Naive B cell (primary cell): ENCODE data around the gene GBE1. TPM values are rescaled to one million over a fixed set of nuclear protein-coding genes. Genes with fewer than 3 reads are reported as not detected.
A peak's percentile ranks its signal among the peaks of the same experiment; 100 is the strongest.

ENCODE experiments used
- ATAC-seq, 2 donors: fragments of 150-1000 bp; cut with Tn5 transposase; 2 replicates each; pipeline ENCODE4 v1.10.0; 2021; ENCODE audit warnings: low read depth in 2 of 2, mild to moderate bottlenecking in 2 of 2, moderate library complexity in 2 of 2
- DNase-seq: peaks from one replicate; pipeline ENCODE4 v3.0.0; 2022
- H3K27ac Mint-ChIP-seq, 6 donors: one replicate each; pipeline ENCODE4 v1.8.0; 2020 to 2022; ENCODE audit warnings: mild to moderate bottlenecking in 6 of 6, mixed read lengths in 6 of 6, moderate library complexity in 5 of 6, inconsistent platforms in 2 of 6
- H3K27me3 Mint-ChIP-seq, 3 donors: one replicate each; pipeline ENCODE4 v1.8.0; 2021 to 2022; ENCODE audit warnings: mixed read lengths in 3 of 3, mild to moderate bottlenecking in 1 of 3
- H3K36me3 Mint-ChIP-seq, 2 donors: one replicate each; pipeline ENCODE4 v1.8.0; 2020 to 2022; ENCODE audit warnings: mixed read lengths in 2 of 2, inconsistent platforms in 1 of 2, mild to moderate bottlenecking in 1 of 2
- H3K4me1 Mint-ChIP-seq, 3 donors: one replicate each; pipeline ENCODE4 v1.8.0; 2020 to 2022; ENCODE audit warnings: mixed read lengths in 3 of 3, inconsistent platforms in 1 of 3, mild to moderate bottlenecking in 1 of 3, moderate library complexity in 1 of 3
- H3K4me3 Mint-ChIP-seq, 8 donors: one replicate each; pipeline ENCODE4 v1.8.0; 2020 to 2022; ENCODE audit warnings: mild to moderate bottlenecking in 8 of 8, mixed read lengths in 8 of 8, moderate library complexity in 8 of 8, inconsistent platforms in 2 of 8
- H3K9me3 Mint-ChIP-seq, 7 donors: one replicate each; pipeline ENCODE4 v1.8.0; 2020 to 2022; ENCODE audit warnings: mixed read lengths in 7 of 7, mild to moderate bottlenecking in 5 of 7, inconsistent platforms in 2 of 7, moderate library complexity in 1 of 7
- polyA plus RNA-seq, 6 donors: library from polyadenylated mRNA; unstranded; fragments of 300-500 nt; fragmentation: Illumina TruSeq; gene quantifications; one replicate each; pipeline ENCODE4 v1.2.3, GENCODE V29; 2021; ENCODE audit warnings: low read depth in 6 of 6

The GBE1 gene
- polyA plus RNA-seq, 6 donors from 2014 or later: 13.2 to 20.9 (median 18.1) TPM

GRCh38 chr3:81621277-81621676 is 140.2 kb downstream of the GBE1 start:
- H3K36me3 Mint-ChIP-seq: peaks cover 0 to 11% of the 10 kb centered on the region in 2 donors
- no peak overlapping the region for H3K4me3 Mint-ChIP-seq
- H3K4me1 Mint-ChIP-seq: no peaks in the 10 kb centered on the region
- H3K9me3 Mint-ChIP-seq: no peaks in the 10 kb centered on the region
- no peaks in the 10 kb centered on the region for H3K27me3 Mint-ChIP-seq
- no peak overlapping the region for H3K27ac Mint-ChIP-seq
- DNase-seq: no peak
- ATAC-seq: no peak

- Mint-ChIP-seq H3K27me3 (no peaks in the 10 kb centered on the region), H3K27ac (no peak overlapping the region), H3K4me1 (no peaks in the 10 kb centered on the region), H3K4me3 (no peak overlapping the region), H3K9me3 (no peaks in the 10 kb centered on the region), H3K36me3 (peaks cover 0 to 11% of the 10 kb centered on the region in 2 donors)
- DNase-seq: no peak
- ATAC-seq: no peak
These were observed 140.6 kb downstream of the GBE1 start for GRCh38 chr3:81620849-81621248.

GRCh38 chr3:81612768-81613167 is 148.7 kb downstream of the GBE1 start:
- DNase-seq: no peak
- no peak overlapping the region for H3K4me3 Mint-ChIP-seq
- ATAC-seq: no peak
- H3K9me3 Mint-ChIP-seq: no peaks in the 10 kb centered on the region
- no peak overlapping the region for H3K27ac Mint-ChIP-seq
- peaks cover 0 to 8% of the 10 kb centered on the region in 2 donors for H3K36me3 Mint-ChIP-seq
- H3K27me3 Mint-ChIP-seq: no peaks in the 10 kb centered on the region
- no peaks in the 10 kb centered on the region for H3K4me1 Mint-ChIP-seq

GRCh38 chr3:81602781-81603180 is 158.7 kb downstream of the GBE1 start:
- H3K4me1 Mint-ChIP-seq: peaks cover 4 to 10% (median 8%) of the 10 kb centered on the region in 3 donors
- H3K27ac Mint-ChIP-seq: peak overlapping the region in 4 of 6 donors; percentile 15 to 91 (median 65)
- H3K27me3 Mint-ChIP-seq: no peaks in the 10 kb centered on the region
- ATAC-seq (no peak), DNase-seq (no peak)
- H3K36me3 Mint-ChIP-seq: peaks cover 0 to 4% of the 10 kb centered on the region in 2 donors
- no peak overlapping the region for H3K4me3 Mint-ChIP-seq
- no peaks in the 10 kb centered on the region for H3K9me3 Mint-ChIP-seq

DNA sequence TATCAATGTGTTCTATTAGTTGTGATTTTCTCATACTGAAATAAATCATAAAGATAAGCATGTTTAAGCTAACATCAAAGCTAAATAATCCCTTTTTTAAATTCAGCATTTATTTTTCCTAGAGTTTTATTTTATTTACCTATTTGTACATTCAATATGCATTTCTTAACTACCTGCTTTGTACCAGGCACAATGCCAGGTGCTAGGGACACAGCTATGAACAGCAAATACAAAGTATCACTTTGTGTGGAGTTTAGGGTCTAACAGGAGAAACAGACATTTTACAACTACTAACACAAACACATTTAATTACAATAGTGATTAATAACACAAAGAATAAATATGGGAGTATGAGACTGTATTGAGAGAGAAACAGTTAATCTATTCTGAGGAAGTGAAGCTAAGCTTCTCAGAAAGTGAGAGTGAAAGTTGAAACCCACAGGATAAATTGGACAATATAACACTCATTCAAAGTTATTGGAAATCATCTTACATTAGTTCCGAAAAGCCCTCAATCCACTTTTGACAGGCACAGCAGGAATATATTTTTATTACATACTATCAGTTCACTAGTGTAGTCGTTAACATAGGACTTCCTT is 159.6 kb downstream of the GBE1 start:
- no peaks in the 10 kb centered on the region for H3K27me3 Mint-ChIP-seq
- peaks cover 4 to 10% (median 8%) of the 10 kb centered on the region in 3 donors for H3K4me1 Mint-ChIP-seq

GRCh38 chr3:81592101-81592500 is 169.3 kb downstream of the GBE1 start:
- Mint-ChIP-seq H3K4me1 (no peaks in the 10 kb centered on the region), H3K27ac (no peak overlapping the region), H3K27me3 (no peaks in the 10 kb centered on the region), H3K36me3 (peaks cover 0 to 7% of the 10 kb centered on the region in 2 donors), H3K4me3 (no peak overlapping the region), H3K9me3 (no peaks in the 10 kb centered on the region)
- ATAC-seq (no peak), DNase-seq (no peak)

More for the DNA sequence above, 159.6 kb downstream of the GBE1 start:
- Mint-ChIP-seq H3K27ac (peak overlapping the region in 2 of 6 donors; percentile 6 to 22), H3K9me3 (no peaks in the 10 kb centered on the region), H3K4me3 (no peak overlapping the region), H3K36me3 (peaks cover 0 to 4% of the 10 kb centered on the region in 2 donors)
- DNase-seq (no peak), ATAC-seq (no peak)

DNA sequence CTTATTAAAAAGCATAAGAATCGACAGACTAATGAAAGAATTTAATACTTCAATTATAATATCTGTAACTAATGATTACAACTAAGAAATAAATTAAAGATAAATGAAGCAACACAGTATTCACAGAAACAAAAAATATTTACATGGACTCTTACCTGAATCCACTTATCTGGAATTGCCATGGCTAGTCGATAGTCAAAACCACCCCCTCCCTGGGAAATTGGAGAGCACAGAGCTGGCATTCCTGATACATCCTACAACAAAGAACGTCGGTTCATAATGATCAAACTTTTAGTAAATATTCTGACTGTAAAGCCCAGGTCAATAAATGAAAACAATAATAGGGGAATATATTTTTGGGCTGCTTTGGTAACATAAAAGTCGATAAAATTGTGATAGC is 175.5 kb downstream of the GBE1 start:
- Mint-ChIP-seq H3K9me3 (no peaks in the 10 kb centered on the region), H3K27ac (no peak overlapping the region), H3K4me3 (no peak overlapping the region), H3K36me3 (peaks cover 0 to 4% of the 10 kb centered on the region in 2 donors), H3K27me3 (no peaks in the 10 kb centered on the region), H3K4me1 (no peaks in the 10 kb centered on the region)
- ATAC-seq (no peak), DNase-seq (no peak)

DNA sequence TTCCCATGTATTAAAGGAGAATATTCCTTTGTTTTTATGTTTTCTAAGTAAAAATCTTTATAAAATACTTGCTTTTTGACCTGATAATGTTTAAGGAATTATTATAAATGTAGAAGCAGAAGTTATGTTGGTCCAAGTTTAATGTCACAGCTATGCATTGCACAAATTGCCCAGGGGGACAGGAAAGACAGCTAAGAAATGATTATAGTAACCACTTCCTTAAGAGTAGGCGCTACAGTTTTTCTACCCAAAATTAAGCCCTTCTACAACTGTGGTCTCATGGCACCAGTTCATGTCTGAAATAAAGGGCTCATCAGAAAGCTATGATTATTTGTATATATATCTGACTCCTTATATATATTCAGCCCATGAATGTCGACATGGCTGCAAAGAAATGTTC is 176.4 kb downstream of the GBE1 start:
- DNase-seq: no peak
- H3K27me3 Mint-ChIP-seq: no peaks in the 10 kb centered on the region
- H3K9me3 Mint-ChIP-seq: no peaks in the 10 kb centered on the region
- no peak for ATAC-seq
- H3K4me1 Mint-ChIP-seq: no peaks in the 10 kb centered on the region
- no peak overlapping the region for H3K4me3 Mint-ChIP-seq
- no peak overlapping the region for H3K27ac Mint-ChIP-seq
- H3K36me3 Mint-ChIP-seq: peaks cover 0 to 12% of the 10 kb centered on the region in 2 donors

DNA sequence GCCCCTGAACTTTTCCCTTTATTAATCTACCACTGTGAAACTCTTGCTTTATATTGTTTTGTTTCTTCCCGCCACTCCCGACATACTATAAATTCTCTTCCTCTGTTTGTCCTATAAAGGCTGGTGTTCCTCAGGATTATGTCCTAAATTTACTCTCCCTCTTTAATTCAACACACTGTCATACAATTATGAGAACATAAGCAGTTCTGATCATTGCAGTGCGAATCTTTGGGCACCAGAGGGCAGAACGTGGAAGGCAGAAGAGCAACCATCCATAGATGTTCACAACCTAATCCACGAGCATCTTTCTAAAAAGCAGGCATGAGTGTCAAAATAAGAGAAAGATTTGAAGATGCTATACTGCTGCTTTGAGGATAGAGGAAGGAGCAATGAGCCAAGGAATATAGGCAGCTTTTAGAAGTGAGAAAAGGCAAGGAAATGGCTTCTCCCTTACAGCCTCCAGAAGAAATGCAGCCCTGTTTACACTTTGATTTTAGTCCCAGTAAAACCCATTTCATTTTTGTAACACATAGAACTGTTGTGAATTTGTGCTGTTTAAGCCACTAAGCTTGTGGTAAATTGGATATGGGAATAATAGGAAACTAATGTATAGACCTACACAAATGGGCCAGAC is 179.4 kb downstream of the GBE1 start:
- Mint-ChIP-seq H3K27me3 (no peaks in the 10 kb centered on the region), H3K4me1 (no peaks in the 10 kb centered on the region), H3K4me3 (no peak overlapping the region), H3K27ac (no peak overlapping the region), H3K36me3 (peaks cover 0 to 17% of the 10 kb centered on the region in 2 donors), H3K9me3 (no peaks in the 10 kb centered on the region)
- DNase-seq: no peak
- no peak for ATAC-seq

DNA sequence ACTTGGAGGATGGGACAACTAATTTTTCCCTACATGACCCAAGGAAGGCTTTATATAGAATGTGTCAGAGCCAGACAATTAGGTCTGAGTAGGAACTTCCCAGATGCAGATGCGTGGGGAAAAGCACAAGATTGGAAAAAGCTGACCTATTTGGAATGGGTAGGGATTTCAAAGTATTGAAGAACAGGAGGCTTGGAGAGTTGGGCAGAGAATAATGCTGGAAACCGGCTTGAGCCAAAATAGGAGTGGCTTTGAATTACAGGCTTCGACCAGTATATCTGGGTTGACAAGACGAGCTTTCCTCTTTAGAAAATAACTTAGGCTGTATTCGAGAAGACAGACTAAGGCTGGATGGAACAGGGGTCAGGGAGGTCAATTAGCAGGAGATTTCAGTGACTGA is 181.1 kb downstream of the GBE1 start:
- Mint-ChIP-seq H3K4me1 (no peaks in the 10 kb centered on the region), H3K36me3 (peaks cover 0 to 13% of the 10 kb centered on the region in 2 donors), H3K27ac (peak overlapping the region in 1 of 6 donors; percentile 38), H3K9me3 (no peaks in the 10 kb centered on the region), H3K27me3 (no peaks in the 10 kb centered on the region), H3K4me3 (no peak overlapping the region)
- no peak for DNase-seq
- ATAC-seq: no peak

DNA sequence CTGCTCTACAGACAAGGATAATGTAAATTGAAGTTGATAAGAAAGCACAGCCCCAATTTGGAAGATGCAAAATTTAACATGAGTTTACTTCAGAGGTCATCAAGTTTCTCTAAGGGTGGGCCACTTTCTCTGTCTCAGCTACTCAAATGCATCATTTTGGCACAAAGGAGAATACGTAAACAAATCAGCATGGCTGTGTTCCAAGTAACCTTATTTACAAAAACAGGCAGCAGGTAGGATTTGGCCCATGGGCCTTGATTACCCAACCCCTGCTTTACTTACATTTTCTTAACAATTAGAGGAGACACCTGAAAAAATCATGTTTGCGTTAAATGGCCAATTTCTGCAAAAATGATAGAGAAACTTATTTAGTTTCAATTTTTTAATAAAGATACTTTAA is 181.7 kb downstream of the GBE1 start:
- H3K4me3 Mint-ChIP-seq: no peak overlapping the region
- H3K27ac Mint-ChIP-seq: no peak overlapping the region
- H3K4me1 Mint-ChIP-seq: no peaks in the 10 kb centered on the region
- no peaks in the 10 kb centered on the region for H3K27me3 Mint-ChIP-seq
- no peaks in the 10 kb centered on the region for H3K9me3 Mint-ChIP-seq
- ATAC-seq (no peak), DNase-seq (no peak)
- peaks cover 0 to 13% of the 10 kb centered on the region in 2 donors for H3K36me3 Mint-ChIP-seq

GRCh38 chr3:81572201-81572756 is 189.2 kb downstream of the GBE1 start:
- DNase-seq: no peak
- peaks cover 7 to 18% of the 10 kb centered on the region in 2 donors for H3K36me3 Mint-ChIP-seq
- no peak overlapping the region for H3K27ac Mint-ChIP-seq
- ATAC-seq: no peak
- H3K27me3 Mint-ChIP-seq: no peaks in the 10 kb centered on the region
- H3K9me3 Mint-ChIP-seq: peaks cover 0 to 2% (median 0%) of the 10 kb centered on the region in 7 donors
- H3K4me3 Mint-ChIP-seq: no peak overlapping the region
- H3K4me1 Mint-ChIP-seq: no peaks in the 10 kb centered on the region

- no peak for DNase-seq
- H3K36me3 Mint-ChIP-seq: peaks cover 23 to 40% of the 10 kb centered on the region in 2 donors
These were observed 193.1 kb downstream of the GBE1 start for GRCh38 chr3:81568378-81568777.

DNA sequence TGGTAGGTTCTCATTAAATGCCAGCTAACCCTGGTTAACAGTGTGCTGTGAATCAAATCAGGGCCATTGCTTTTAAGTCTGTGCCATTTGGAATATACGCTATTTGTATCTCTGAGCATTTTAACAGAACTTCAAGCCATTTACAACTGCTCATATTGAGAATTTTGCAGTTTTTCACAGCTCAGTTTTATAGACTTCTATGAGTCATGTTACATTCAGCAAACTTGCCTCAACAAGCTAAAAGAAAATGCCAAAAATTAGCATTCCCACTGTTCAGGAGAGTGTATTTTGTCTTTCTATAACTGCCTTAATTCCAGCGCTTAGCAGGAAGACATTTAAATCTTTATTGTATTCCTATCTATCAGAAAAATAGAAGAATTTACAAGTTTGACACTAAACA is 196.4 kb downstream of the GBE1 start:
- Mint-ChIP-seq H3K4me1 (no peaks in the 10 kb centered on the region), H3K27me3 (no peaks in the 10 kb centered on the region), H3K36me3 (peaks cover 31 to 35% of the 10 kb centered on the region in 2 donors), H3K27ac (no peak overlapping the region), H3K4me3 (no peak overlapping the region), H3K9me3 (peaks cover 0 to 23% (median 7%) of the 10 kb centered on the region in 7 donors)
- DNase-seq: no peak
- no peak for ATAC-seq

More at GRCh38 chr3:81568378-81568777, 193.1 kb downstream of the GBE1 start:
- no peaks in the 10 kb centered on the region for H3K4me1 Mint-ChIP-seq
- H3K9me3 Mint-ChIP-seq: peaks cover 2 to 23% (median 7%) of the 10 kb centered on the region in 7 donors
- no peak for ATAC-seq
- H3K4me3 Mint-ChIP-seq: no peak overlapping the region
- H3K27ac Mint-ChIP-seq: no peak overlapping the region
- no peaks in the 10 kb centered on the region for H3K27me3 Mint-ChIP-seq
